Stimulated activated effector memory CD8-positive, alpha-beta T cell treated with anti-CD3 and anti-CD28 coated beads, Interleukin-12 subunit alpha, Interleukin-12 subunit beta, amount 100 ng/mL, for 72 hours (primary cell): ENCODE measurements around the gene BEAN1.
A peak's percentile ranks its signal among the peaks of the same experiment; 100 is the strongest.

Experiments
- ATAC-seq: fragments of 150-1000 bp; cut with Tn5 transposase; 2 replicates; pipeline ENCODE4 v1.10.0; 2021
- DNase-seq, 2 donors: peaks; one replicate each; pipeline ENCODE4 v3.0.0; 2021 to 2022; ENCODE audit warnings: low spot score in 2 of 2
- H3K27ac Mint-ChIP-seq: one replicate; pipeline ENCODE4 v1.8.0; 2022; ENCODE audit warnings: mild to moderate bottlenecking, mixed read lengths
- H3K36me3 Mint-ChIP-seq: one replicate; pipeline ENCODE4 v1.8.0; 2022; ENCODE audit warnings: mild to moderate bottlenecking, mixed read lengths
- H3K4me1 Mint-ChIP-seq: one replicate; pipeline ENCODE4 v1.8.0; 2022; ENCODE audit warnings: mixed read lengths
- H3K4me3 Mint-ChIP-seq: one replicate; pipeline ENCODE4 v1.8.0; 2022; ENCODE audit warnings: mild to moderate bottlenecking, mixed read lengths
- H3K9me3 Mint-ChIP-seq: one replicate; pipeline ENCODE4 v1.8.0; 2022; ENCODE audit warnings: mixed read lengths

The BEAN1 gene

GRCh38 chr16:66529475-66529874, 102.4 kb downstream of the BEAN1 start:
- no peak for ATAC-seq
- H3K4me1 Mint-ChIP-seq, result peaks cover 27% of the 10 kb centered on the region
- DNase-seq, result no peak
- no peaks in the 10 kb centered on the region for H3K9me3 Mint-ChIP-seq
- no peak overlapping the region for H3K4me3 Mint-ChIP-seq
- peak overlapping the region; percentile 15 for H3K27ac Mint-ChIP-seq
- no peaks in the 10 kb centered on the region for H3K36me3 Mint-ChIP-seq
